ENCODE results near the gene MEN1. TPM values are rescaled to one million over a fixed set of nuclear protein-coding genes. Genes with fewer than 3 reads are reported as not detected.
A peak's percentile ranks its signal among the peaks of the same experiment; 100 is the strongest.

The MEN1 gene
- total RNA-seq, 6 experiments from 2014 or later = 13.1 to 21.5 (median 17.0) TPM

DNA sequence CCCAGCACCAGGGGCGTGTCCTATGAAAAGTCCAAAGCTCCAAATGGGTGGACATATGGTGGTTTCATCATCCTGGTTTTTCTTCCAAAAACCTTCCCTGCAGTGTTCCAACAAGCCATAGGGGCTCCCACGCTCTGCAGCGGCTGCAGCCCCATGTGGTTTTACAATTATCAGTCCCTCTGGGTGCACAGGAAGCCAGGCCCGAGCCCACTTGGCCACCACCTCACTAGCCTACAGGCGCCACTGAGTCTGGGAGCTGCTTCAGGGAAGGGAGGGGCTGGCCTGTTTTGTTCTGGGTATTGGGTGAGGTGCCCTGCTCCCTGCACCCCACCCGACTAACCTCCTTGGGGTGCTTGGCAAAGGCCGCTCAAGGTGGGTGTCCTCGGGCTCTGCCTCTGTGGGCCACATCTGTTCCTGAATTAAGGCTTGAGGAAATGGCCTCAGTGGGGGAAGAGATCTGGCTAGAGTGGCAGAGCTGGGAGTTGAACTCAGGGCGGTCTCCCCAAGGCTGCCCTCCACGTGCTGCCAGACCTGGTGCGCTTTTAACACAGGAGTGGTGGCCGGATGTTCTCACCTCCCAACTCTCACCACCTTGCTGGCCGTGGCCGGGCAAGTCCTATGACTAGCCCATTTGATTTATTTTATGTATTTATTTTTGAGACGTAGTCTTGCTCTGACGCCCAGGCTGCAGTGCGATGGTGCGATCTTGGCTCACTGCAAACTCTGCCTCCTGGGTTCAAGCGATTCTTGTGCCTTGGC is 39.4 kb upstream of the MEN1 start:
- Histone ChIP-seq H3K36me3 (peaks cover 0 to 8% (median 0%) of the 10 kb centered on the region in 4 donors), H3K4me3 (no peak overlapping the region), H3K9me3 (no peaks in the 10 kb centered on the region), H3K27ac (no peak overlapping the region), H3K27me3 (no peaks in the 10 kb centered on the region), H3K4me1 (peaks cover 0 to 20% (median 10%) of the 10 kb centered on the region in 4 donors)
- no peak for DNase-seq
- WGBS (ENCODE audit: insufficient coverage, low coverage, low lambda C conversion rate, missing lambda C conversion rate) = 63% methylated on average over 6 of the region's 19 CpGs
- peak; percentile 2 to 28 (median 18) for ATAC-seq
- TF ChIP-seq, protein P1, sequence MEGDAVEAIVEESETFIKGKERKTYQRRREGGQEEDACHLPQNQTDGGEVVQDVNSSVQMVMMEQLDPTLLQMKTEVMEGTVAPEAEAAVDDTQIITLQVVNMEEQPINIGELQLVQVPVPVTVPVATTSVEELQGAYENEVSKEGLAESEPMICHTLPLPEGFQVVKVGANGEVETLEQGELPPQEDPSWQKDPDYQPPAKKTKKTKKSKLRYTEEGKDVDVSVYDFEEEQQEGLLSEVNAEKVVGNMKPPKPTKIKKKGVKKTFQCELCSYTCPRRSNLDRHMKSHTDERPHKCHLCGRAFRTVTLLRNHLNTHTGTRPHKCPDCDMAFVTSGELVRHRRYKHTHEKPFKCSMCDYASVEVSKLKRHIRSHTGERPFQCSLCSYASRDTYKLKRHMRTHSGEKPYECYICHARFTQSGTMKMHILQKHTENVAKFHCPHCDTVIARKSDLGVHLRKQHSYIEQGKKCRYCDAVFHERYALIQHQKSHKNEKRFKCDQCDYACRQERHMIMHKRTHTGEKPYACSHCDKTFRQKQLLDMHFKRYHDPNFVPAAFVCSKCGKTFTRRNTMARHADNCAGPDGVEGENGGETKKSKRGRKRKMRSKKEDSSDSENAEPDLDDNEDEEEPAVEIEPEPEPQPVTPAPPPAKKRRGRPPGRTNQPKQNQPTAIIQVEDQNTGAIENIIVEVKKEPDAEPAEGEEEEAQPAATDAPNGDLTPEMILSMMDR (IDR thresholded peaks at IDR 0.05) = peak in 1 of 4 donors; percentile 11
- no peak for TF ChIP-seq POLR2A (IDR thresholded peaks at IDR 0.05)
- intact Hi-C loops (cut with DNase I) = loop anchor here (5.0 to 10.0 kb wide), 2 partner anchors 48 to 65 kb away; no protein-coding TSS in a partner anchor

DNA sequence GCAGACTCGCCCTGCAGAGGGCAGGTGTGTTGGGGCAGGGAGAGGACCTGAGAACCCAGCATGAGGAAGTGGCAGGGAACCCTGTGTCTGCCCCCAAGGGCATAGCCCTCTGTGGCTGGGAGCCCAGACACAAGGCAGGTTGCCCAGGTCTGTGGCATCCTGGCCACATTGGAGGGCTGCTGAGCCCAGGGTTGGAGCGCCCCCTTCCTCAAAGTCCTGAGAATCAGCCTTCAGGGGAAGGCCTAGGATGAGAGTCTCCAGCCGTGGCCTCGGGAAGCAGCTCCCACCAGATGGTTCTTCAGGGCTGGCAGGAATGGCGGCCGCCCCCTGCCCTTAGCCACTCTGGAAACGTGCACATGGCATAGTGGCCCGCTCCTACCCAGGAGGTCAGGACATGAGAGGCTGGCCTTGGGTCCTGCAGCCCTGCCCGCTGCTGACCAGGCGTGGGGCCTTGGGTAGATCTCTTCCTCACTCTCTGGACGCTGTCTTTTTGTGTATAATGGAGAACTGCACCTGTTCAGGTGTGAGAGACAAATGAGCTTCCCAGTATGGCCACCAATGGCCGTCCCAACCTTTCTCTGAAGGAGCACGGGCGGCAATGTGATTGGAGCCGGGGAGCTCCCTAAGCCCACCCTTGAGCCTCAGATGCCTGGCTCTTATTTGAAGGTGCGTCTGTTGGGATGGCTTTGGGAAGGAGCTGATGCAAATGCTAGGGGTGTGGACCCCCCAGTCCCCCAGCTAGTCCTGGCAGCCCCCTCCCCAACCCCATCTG is 38.7 kb upstream of the MEN1 start:
- Histone ChIP-seq H3K4me3 (no peak overlapping the region), H3K36me3 (peaks cover 0 to under 1% (median 0%) of the 10 kb centered on the region in 4 donors), H3K27me3 (no peaks in the 10 kb centered on the region), H3K4me1 (peaks cover 0 to 22% (median 10%) of the 10 kb centered on the region in 4 donors), H3K27ac (peak overlapping the region in 1 of 3 donors; percentile 35), H3K9me3 (no peaks in the 10 kb centered on the region)
- intact Hi-C loops (cut with DNase I) = loop anchor here in 1 of 2 donors (10.0 kb wide), 1 partner anchor 64 kb away; no protein-coding TSS in a partner anchor
- DNase-seq = peak; percentile 84 to 92 (median 90)
- ATAC-seq = peak; percentile 74 to 80 (median 75)
- WGBS (ENCODE audit: insufficient coverage, low coverage, low lambda C conversion rate, missing lambda C conversion rate) = 64% methylated on average over 5 of the region's 16 CpGs
- TF ChIP-seq, protein P1 (IDR thresholded peaks at IDR 0.05) = peak; percentile 14 to 61 (median 34)
- no peak for TF ChIP-seq POLR2A (IDR thresholded peaks at IDR 0.05)

DNA sequence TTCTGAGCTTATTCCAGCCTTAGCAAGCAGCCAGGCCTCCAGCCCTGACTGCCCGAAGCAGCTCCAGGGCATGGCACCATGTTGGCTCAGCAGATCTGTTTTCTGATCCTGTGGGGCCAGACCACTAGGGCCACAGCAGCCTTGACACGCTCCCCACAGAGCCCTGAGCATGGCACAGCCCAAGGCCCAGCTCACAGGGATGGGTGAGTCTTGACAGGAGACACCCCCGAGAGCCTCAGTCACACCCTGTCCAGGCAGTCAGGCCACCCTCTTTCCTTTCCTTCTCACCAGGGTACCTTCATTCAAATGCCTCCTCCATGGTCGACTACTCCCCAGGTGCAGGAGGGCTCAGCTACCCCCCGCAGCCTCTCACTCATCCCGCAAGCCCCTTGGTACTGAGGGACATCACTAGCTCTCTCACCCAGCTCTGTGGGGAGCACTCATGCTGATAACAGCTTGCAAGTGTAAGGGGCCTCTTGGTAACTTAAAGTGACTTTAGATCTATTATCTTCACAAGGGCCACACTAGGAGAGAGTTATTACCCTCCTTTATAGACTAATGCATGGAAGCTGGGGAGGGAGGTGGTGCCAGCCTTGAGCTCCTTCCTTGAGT is 38.0 kb upstream of the MEN1 start:
- ATAC-seq = no peak

More for the DNA sequence above, 38.0 kb upstream of the MEN1 start:
- Histone ChIP-seq H3K36me3 (no peaks in the 10 kb centered on the region), H3K9me3 (no peaks in the 10 kb centered on the region), H3K27me3 (no peaks in the 10 kb centered on the region), H3K4me1 (peaks cover 0 to 24% (median 10%) of the 10 kb centered on the region in 4 donors), H3K27ac (peak overlapping the region in 1 of 3 donors; percentile 30), H3K4me3 (no peak overlapping the region)
- no peak for TF ChIP-seq POLR2A (IDR thresholded peaks at IDR 0.05)
- TF ChIP-seq, protein P1 (IDR thresholded peaks at IDR 0.05) = no peak
- DNase-seq = no peak
- 71% methylated on average over 4 of the region's 6 CpGs for WGBS (ENCODE audit: insufficient coverage, low coverage, low lambda C conversion rate, missing lambda C conversion rate)
- intact Hi-C loops (cut with DNase I) = loop anchor here in 1 of 2 donors (10.0 kb wide), 1 partner anchor 64 kb away; no protein-coding TSS in a partner anchor
